ENCODE data around the gene SHTN1.
A peak's percentile ranks its signal among the peaks of the same experiment; 100 is the strongest.

Gene SHTN1

GRCh38 chr10:116868198-116868676, 136.8 kb downstream of the SHTN1 start:
- DNase-seq, result no peak

- DNase-seq, result no peak
These were observed 137.9 kb downstream of the SHTN1 start for GRCh38 chr10:116866987-116867595.

- DNase-seq, result no peak
These were observed 138.9 kb downstream of the SHTN1 start for GRCh38 chr10:116866066-116866465.

GRCh38 chr10:116864436-116864835, 140.6 kb downstream of the SHTN1 start:
- DNase-seq, result no peak

- no peak for DNase-seq
These were observed 143.2 kb downstream of the SHTN1 start for GRCh38 chr10:116861796-116862195.

GRCh38 chr10:116857156-116857555, 147.8 kb downstream of the SHTN1 start:
- DNase-seq, result no peak

- no peak for DNase-seq
These were observed 151.3 kb downstream of the SHTN1 start for GRCh38 chr10:116853701-116854100.

- DNase-seq, result no peak
These were observed 151.7 kb downstream of the SHTN1 start for GRCh38 chr10:116853287-116853686.

GRCh38 chr10:116852246-116852645, 152.7 kb downstream of the SHTN1 start:
- DNase-seq, result no peak

- DNase-seq, result no peak
These were observed 154.9 kb downstream of the SHTN1 start for GRCh38 chr10:116850058-116850611.

GRCh38 chr10:116849248-116850057, 155.5 kb downstream of the SHTN1 start, which contains the start of gene ENO4:
ENO4 (plus strand) TSS chr10:116849499; CDS start chr10:116849567, 68 bp downstream.
- peak; percentile 81 for DNase-seq

- DNase-seq, result no peak
These were observed 156.1 kb downstream of the SHTN1 start for GRCh38 chr10:116848944-116849247.

- no peak for DNase-seq
These were observed 156.7 kb downstream of the SHTN1 start for GRCh38 chr10:116848032-116848943.

- no peak for DNase-seq
These were observed 159.2 kb downstream of the SHTN1 start for GRCh38 chr10:116845823-116846222.

GRCh38 chr10:116840389-116841075, 164.5 kb downstream of the SHTN1 start:
- no peak for DNase-seq

GRCh38 chr10:116838143-116838725, 166.8 kb downstream of the SHTN1 start:
- no peak for DNase-seq

GRCh38 chr10:116836902-116837523, 168.0 kb downstream of the SHTN1 start:
- peak; percentile 34 for DNase-seq

- no peak for DNase-seq
These were observed 168.9 kb downstream of the SHTN1 start for GRCh38 chr10:116836083-116836482.

- DNase-seq, result no peak
These were observed 169.3 kb downstream of the SHTN1 start for GRCh38 chr10:116835658-116836057.

GRCh38 chr10:116833986-116834985, 170.7 kb downstream of the SHTN1 start:
- DNase-seq, result no peak

All from DMS153 (cell line).